Uterus (tissue), 2 donors: ENCODE results near the gene DNAH6.

Experiments used
- POLR2A ChIP-seq, 2 donors: fragments of 450-650 bp; IDR thresholded peaks; one replicate each; pipeline ENCODE4 v1.6.1; 2016; ENCODE audit warnings: antibody characterized with exemption in 2 of 2, mild to moderate bottlenecking in 1 of 2, moderate library complexity in 1 of 2
- TF ChIP-seq, protein P1 (sequence below), 4 experiments: fragments of 200-600 bp in 2 of 4; fragments of 450-650 bp in 2 of 4; sonication (generic) in 2 of 4; IDR thresholded peaks; one replicate each; pipeline ENCODE4 v1.5.1; 2016 to 2019; ENCODE audit warnings: antibody characterized with exemption in 4 of 4, mild to moderate bottlenecking in 2 of 4, moderate library complexity in 1 of 4

DNA sequence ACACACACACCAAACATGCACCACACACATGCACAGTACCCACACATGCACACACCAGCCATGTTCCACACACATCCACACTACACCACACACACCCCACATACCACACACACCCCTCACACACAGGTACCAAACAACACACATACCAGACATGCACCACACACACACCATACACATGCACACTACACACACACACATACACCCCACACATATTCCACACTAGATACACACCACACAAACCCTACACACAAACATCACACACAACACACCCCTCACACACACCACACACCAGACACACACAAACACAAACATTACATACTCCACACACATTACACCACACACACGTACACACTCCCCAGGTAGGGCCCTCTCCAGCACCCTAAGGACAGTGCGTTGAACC lies 313.4 kb downstream of the DNAH6 start:
- TF ChIP-seq, protein P1, sequence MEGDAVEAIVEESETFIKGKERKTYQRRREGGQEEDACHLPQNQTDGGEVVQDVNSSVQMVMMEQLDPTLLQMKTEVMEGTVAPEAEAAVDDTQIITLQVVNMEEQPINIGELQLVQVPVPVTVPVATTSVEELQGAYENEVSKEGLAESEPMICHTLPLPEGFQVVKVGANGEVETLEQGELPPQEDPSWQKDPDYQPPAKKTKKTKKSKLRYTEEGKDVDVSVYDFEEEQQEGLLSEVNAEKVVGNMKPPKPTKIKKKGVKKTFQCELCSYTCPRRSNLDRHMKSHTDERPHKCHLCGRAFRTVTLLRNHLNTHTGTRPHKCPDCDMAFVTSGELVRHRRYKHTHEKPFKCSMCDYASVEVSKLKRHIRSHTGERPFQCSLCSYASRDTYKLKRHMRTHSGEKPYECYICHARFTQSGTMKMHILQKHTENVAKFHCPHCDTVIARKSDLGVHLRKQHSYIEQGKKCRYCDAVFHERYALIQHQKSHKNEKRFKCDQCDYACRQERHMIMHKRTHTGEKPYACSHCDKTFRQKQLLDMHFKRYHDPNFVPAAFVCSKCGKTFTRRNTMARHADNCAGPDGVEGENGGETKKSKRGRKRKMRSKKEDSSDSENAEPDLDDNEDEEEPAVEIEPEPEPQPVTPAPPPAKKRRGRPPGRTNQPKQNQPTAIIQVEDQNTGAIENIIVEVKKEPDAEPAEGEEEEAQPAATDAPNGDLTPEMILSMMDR (IDR thresholded peaks at IDR 0.05) = no peak
- no peak for TF ChIP-seq POLR2A (IDR thresholded peaks at IDR 0.05)
